ENCODE results near the gene FXN.

DNA sequence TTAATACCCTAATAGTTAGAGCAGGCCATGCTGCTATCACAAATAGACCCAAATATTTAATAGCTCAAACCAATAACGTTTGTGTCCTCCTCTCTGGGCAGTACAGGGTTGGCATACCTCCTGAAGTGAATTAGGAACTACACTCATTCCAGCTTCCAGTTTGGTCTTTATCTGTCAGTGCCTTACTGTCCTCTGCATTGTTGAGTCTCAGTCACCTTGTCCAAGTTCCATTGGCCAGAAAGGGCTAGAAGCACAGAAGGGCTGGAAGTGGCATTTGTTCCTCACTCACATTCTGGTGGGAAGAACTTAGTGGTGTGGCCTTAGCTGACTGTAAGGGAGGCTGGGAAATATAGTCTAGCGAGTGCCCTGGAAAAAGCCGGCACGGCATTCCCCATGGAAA, 11.2 kb downstream of the FXN start:
- TF ChIP-seq POLR2AphosphoS5 (IDR thresholded peaks at IDR 0.05; ENCODE audit: low read depth, low read length) (no peak), POLR2A (IDR thresholded peaks at IDR 0.05; ENCODE audit: low read depth, low read length) (no peak)
